Esophagus muscularis mucosa (tissue), 3 donors: ENCODE data around the gene ZKSCAN8.

Experiments used
- POLR2AphosphoS5 ChIP-seq, 2 donors: sonication (generic); formaldehyde crosslinking; IDR thresholded peaks; one replicate each; pipeline ENCODE4 v1.6.1; 2017; ENCODE audit warnings: antibody characterized with exemption in 2 of 2
- TF ChIP-seq, protein P1 (sequence below), 3 experiments: fragments of 200-600 bp in 2 of 3; fragments of 450-650 bp in 1 of 3; sonication (generic) in 2 of 3; IDR thresholded peaks; one replicate each; pipeline ENCODE4 v1.5.1; 2017 to 2019; ENCODE audit warnings: antibody characterized with exemption in 3 of 3, mild to moderate bottlenecking in 2 of 3, moderate library complexity in 1 of 3

DNA sequence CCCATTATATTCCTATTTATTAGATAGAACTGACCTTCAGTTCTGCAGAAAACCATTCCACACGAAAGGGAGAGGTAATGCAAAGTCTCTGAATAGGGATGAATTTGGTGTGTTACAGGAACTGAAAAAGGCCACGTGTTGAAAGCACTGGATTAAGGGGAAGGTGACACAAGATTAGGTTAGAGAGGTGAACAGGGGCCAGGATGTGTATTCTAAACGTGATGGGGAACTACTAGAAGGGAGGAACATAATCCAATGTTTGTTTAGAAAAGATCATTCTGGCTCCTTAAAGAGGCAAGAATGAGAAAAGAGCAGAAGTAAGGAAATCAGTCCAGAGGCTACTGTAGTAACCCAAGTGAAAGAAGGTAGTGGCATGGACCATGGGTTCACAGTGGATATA, 6.3 kb upstream of the ZKSCAN8 start:
- TF ChIP-seq, protein P1, sequence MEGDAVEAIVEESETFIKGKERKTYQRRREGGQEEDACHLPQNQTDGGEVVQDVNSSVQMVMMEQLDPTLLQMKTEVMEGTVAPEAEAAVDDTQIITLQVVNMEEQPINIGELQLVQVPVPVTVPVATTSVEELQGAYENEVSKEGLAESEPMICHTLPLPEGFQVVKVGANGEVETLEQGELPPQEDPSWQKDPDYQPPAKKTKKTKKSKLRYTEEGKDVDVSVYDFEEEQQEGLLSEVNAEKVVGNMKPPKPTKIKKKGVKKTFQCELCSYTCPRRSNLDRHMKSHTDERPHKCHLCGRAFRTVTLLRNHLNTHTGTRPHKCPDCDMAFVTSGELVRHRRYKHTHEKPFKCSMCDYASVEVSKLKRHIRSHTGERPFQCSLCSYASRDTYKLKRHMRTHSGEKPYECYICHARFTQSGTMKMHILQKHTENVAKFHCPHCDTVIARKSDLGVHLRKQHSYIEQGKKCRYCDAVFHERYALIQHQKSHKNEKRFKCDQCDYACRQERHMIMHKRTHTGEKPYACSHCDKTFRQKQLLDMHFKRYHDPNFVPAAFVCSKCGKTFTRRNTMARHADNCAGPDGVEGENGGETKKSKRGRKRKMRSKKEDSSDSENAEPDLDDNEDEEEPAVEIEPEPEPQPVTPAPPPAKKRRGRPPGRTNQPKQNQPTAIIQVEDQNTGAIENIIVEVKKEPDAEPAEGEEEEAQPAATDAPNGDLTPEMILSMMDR (IDR thresholded peaks at IDR 0.05): no peak
- TF ChIP-seq POLR2AphosphoS5 (IDR thresholded peaks at IDR 0.05): no peak
